Omental fat pad (tissue), 4 donors: ENCODE measurements around the gene PRDM16. TPM values are rescaled to one million over a fixed set of nuclear protein-coding genes. Genes with fewer than 3 reads are reported as not detected.

Experiments
- ATAC-seq: fragments of 150-250 bp; one replicate; pipeline ENCODE4 v1.9.1; 2016; ENCODE audit warnings: mild to moderate bottlenecking, moderate library complexity; ENCODE audit not compliant: low FRiP score
- DNase-seq: peaks from one replicate; pipeline ENCODE4 v3.0.0-alpha.2; 2019; ENCODE audit warnings: low spot score
- CTCF ChIP-seq, 3 donors: fragments of 450-650 bp; IDR thresholded peaks; one replicate each; pipeline ENCODE4 v1.5.1; 2016 to 2017; ENCODE audit warnings: antibody characterized with exemption in 3 of 3, mild to moderate bottlenecking in 3 of 3, moderate library complexity in 2 of 3
- total RNA-seq, 4 donors: library from RNA; depleted of rRNA; stranded (reverse); fragments of >200 nt; gene quantifications; one replicate each; pipeline ENCODE4 v1.1.0, GENCODE V29; 2016

The PRDM16 gene
- total RNA-seq, 4 donors from 2014 or later = 0.19 to 3.8 (median 1.8) TPM

- DNase-seq (no peak), ATAC-seq (no peak)
- TF ChIP-seq CTCF (IDR thresholded peaks at IDR 0.05) = no peak
These were observed 194.8 kb downstream of the PRDM16 start for GRCh38 chr1:3263790-3264189.

GRCh38 chr1:3264456-3264855, 195.5 kb downstream of the PRDM16 start:
- DNase-seq (no peak), ATAC-seq (no peak)
- TF ChIP-seq CTCF (IDR thresholded peaks at IDR 0.05) = no peak

- ATAC-seq (no peak), DNase-seq (no peak)
These were observed 197.1 kb downstream of the PRDM16 start for GRCh38 chr1:3265835-3266805.

GRCh38 chr1:3266870-3267549, 198.0 kb downstream of the PRDM16 start:
- ATAC-seq = no peak

More at GRCh38 chr1:3265835-3266805, 197.1 kb downstream of the PRDM16 start:
- TF ChIP-seq CTCF (IDR thresholded peaks at IDR 0.05) = no peak

GRCh38 chr1:3267550-3268270, 198.7 kb downstream of the PRDM16 start:
- TF ChIP-seq CTCF (IDR thresholded peaks at IDR 0.05) = no peak
- ATAC-seq = no peak
- DNase-seq = no peak

More at GRCh38 chr1:3266870-3267549, 198.0 kb downstream of the PRDM16 start:
- no peak for TF ChIP-seq CTCF (IDR thresholded peaks at IDR 0.05)
- DNase-seq = no peak

- DNase-seq (no peak), ATAC-seq (no peak)
- no peak for TF ChIP-seq CTCF (IDR thresholded peaks at IDR 0.05)
These were observed 199.3 kb downstream of the PRDM16 start for GRCh38 chr1:3268281-3268680.
